Uterus (tissue), 4 donors: ENCODE measurements around the gene MCCC2. TPM values are rescaled to one million over a fixed set of nuclear protein-coding genes. Genes with fewer than 3 reads are reported as not detected.

Experiments used
- DNase-seq, 2 donors: peaks; one replicate each; pipeline ENCODE4 v3.0.0-alpha.2; 2019 to 2020
- H3K27ac ChIP-seq, 2 donors: fragments of 200-600 bp; sonication (generic); 1 replicate in 1 of 2; 2 replicates in 1 of 2; pipeline ENCODE4 v1.5.1; 2016 to 2018
- H3K27me3 ChIP-seq, 2 donors: fragments of 200-600 bp; sonication (generic); one replicate each; pipeline ENCODE4 v1.5.1; 2018 to 2019; ENCODE audit warnings: control low read depth in 1 of 2
- H3K36me3 ChIP-seq, 2 donors: fragments of 200-600 bp; sonication (generic); one replicate each; pipeline ENCODE4 v1.5.1; 2019; ENCODE audit warnings: control low read depth in 1 of 2
- H3K4me1 ChIP-seq, 2 donors: fragments of 200-600 bp; sonication (generic); one replicate each; pipeline ENCODE4 v1.5.1; 2018 to 2019; ENCODE audit warnings: control low read depth in 1 of 2
- H3K4me3 ChIP-seq, 2 donors: fragments of 200-600 bp; sonication (generic); 1 replicate in 1 of 2; 2 replicates in 1 of 2; pipeline ENCODE4 v1.5.1; 2018 to 2019; ENCODE audit warnings: mild to moderate bottlenecking in 1 of 2
- H3K9me3 ChIP-seq, 2 donors: fragments of 200-600 bp; sonication (generic); one replicate each; pipeline ENCODE4 v1.5.1; 2019; ENCODE audit warnings: control low read depth in 1 of 2
- POLR2A ChIP-seq, 2 donors: fragments of 450-650 bp; IDR thresholded peaks; one replicate each; pipeline ENCODE4 v1.6.1; 2016; ENCODE audit warnings: antibody characterized with exemption in 2 of 2, mild to moderate bottlenecking in 1 of 2, moderate library complexity in 1 of 2
- intact Hi-C: fragments of 100-400 bp; cut with DNase I; formaldehyde crosslinking; loops from one replicate; pipeline ENCODE4 v1.15.1; 2023; ENCODE audit warnings: low total_unique reads
- total RNA-seq, 4 donors: library from RNA; depleted of rRNA in 3 of 4; stranded (reverse); fragments of >200 nt in 3 of 4; gene quantifications; one replicate each; pipeline versions ENCODE4 v1.1.0 to v1.2.4, GENCODE V29; 2014 to 2023
- TF ChIP-seq, protein P1 (sequence below), 4 experiments: fragments of 200-600 bp in 2 of 4; fragments of 450-650 bp in 2 of 4; sonication (generic) in 2 of 4; IDR thresholded peaks; one replicate each; pipeline ENCODE4 v1.5.1; 2016 to 2019; ENCODE audit warnings: antibody characterized with exemption in 4 of 4, mild to moderate bottlenecking in 2 of 4, moderate library complexity in 1 of 4
- donor health status: DM: yes; HTN: yes; CAD: no.

The MCCC2 gene
- total RNA-seq, 4 donors from 2014 or later, result 19.4 to 40.6 (median 30.4) TPM

DNA sequence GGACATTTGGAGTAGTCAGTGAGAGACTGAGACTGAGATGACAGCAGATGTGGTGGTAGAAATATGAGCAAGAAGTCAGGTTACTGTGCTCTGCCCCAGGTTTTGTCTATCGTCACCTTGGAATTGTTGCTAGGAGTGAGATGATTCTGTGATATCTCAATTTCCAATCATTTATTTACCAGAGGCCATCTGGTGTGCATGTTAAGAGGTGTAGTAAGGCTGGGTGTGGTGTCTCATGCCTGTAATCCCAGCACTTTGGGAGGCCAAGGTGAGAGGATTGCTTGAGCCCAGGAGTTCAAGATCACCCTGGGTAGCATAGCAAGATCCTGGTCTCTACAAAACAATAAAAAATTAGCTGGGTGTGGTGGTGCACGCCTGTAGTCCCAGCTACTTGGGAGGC is 93.4 kb downstream of the MCCC2 start:
- Histone ChIP-seq H3K36me3 (no peaks in the 10 kb centered on the region), H3K4me1 (no peaks in the 10 kb centered on the region), H3K9me3 (no peaks in the 10 kb centered on the region), H3K27ac (no peak overlapping the region), H3K27me3 (no peaks in the 10 kb centered on the region), H3K4me3 (no peak overlapping the region)
- no peak for DNase-seq
- no peak for TF ChIP-seq POLR2A (IDR thresholded peaks at IDR 0.05)
- TF ChIP-seq, protein P1, sequence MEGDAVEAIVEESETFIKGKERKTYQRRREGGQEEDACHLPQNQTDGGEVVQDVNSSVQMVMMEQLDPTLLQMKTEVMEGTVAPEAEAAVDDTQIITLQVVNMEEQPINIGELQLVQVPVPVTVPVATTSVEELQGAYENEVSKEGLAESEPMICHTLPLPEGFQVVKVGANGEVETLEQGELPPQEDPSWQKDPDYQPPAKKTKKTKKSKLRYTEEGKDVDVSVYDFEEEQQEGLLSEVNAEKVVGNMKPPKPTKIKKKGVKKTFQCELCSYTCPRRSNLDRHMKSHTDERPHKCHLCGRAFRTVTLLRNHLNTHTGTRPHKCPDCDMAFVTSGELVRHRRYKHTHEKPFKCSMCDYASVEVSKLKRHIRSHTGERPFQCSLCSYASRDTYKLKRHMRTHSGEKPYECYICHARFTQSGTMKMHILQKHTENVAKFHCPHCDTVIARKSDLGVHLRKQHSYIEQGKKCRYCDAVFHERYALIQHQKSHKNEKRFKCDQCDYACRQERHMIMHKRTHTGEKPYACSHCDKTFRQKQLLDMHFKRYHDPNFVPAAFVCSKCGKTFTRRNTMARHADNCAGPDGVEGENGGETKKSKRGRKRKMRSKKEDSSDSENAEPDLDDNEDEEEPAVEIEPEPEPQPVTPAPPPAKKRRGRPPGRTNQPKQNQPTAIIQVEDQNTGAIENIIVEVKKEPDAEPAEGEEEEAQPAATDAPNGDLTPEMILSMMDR (IDR thresholded peaks at IDR 0.05), result no peak
- intact Hi-C loops, result no loop called here

DNA sequence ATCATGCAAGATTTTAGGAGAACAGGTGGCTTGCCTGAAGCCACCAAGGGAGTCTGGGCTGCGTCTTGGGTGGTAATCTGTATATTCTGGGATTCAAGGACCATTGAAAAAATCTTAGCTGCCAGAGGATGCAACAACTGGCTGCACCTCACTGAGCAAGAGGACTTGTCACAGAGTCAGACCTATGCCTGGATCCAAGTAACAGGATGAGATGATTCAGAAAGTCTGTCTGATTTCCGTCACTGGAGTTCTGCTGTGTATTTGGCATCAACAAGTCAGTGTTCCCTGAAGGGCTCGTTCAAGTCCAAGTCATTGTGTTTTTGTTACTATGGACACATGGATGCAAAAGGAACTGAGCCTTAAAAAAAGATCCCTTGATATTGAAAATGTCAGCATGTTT is 94.2 kb downstream of the MCCC2 start:
- intact Hi-C loops, result no loop called here
- H3K4me3 ChIP-seq, result no peak overlapping the region
- no peaks in the 10 kb centered on the region for H3K36me3 ChIP-seq
- H3K9me3 ChIP-seq, result no peaks in the 10 kb centered on the region
- TF ChIP-seq, protein P1 (IDR thresholded peaks at IDR 0.05), result no peak
- TF ChIP-seq POLR2A (IDR thresholded peaks at IDR 0.05), result no peak
- no peaks in the 10 kb centered on the region for H3K4me1 ChIP-seq
- H3K27ac ChIP-seq, result no peak overlapping the region
- no peak for DNase-seq
- H3K27me3 ChIP-seq, result no peaks in the 10 kb centered on the region

GRCh38 chr5:71684309-71684708 is 97.2 kb downstream of the MCCC2 start:
- H3K27ac ChIP-seq, result no peak overlapping the region
- H3K4me3 ChIP-seq, result no peak overlapping the region
- no peaks in the 10 kb centered on the region for H3K9me3 ChIP-seq
- DNase-seq, result no peak
- TF ChIP-seq, protein P1 (IDR thresholded peaks at IDR 0.05), result no peak
- no peak for TF ChIP-seq POLR2A (IDR thresholded peaks at IDR 0.05)
- no peaks in the 10 kb centered on the region for H3K27me3 ChIP-seq
- no peaks in the 10 kb centered on the region for H3K4me1 ChIP-seq
- intact Hi-C loops, result no loop called here
- H3K36me3 ChIP-seq, result no peaks in the 10 kb centered on the region

- no peak for DNase-seq
- Histone ChIP-seq H3K4me1 (no peaks in the 10 kb centered on the region), H3K27me3 (no peaks in the 10 kb centered on the region), H3K27ac (no peak overlapping the region), H3K36me3 (no peaks in the 10 kb centered on the region), H3K4me3 (no peak overlapping the region), H3K9me3 (no peaks in the 10 kb centered on the region)
- TF ChIP-seq POLR2A (IDR thresholded peaks at IDR 0.05), result no peak
- TF ChIP-seq, protein P1 (IDR thresholded peaks at IDR 0.05), result no peak
- intact Hi-C loops, result no loop called here
Observed at GRCh38 chr5:71693828-71694427, 106.8 kb downstream of the MCCC2 start.

GRCh38 chr5:71695071-71695470 is 107.9 kb downstream of the MCCC2 start:
- H3K9me3 ChIP-seq, result no peaks in the 10 kb centered on the region
- no peak overlapping the region for H3K4me3 ChIP-seq
- intact Hi-C loops, result no loop called here
- no peak for DNase-seq
- H3K36me3 ChIP-seq, result no peaks in the 10 kb centered on the region
- no peak overlapping the region for H3K27ac ChIP-seq
- TF ChIP-seq, protein P1 (IDR thresholded peaks at IDR 0.05), result no peak
- no peak for TF ChIP-seq POLR2A (IDR thresholded peaks at IDR 0.05)
- no peaks in the 10 kb centered on the region for H3K4me1 ChIP-seq
- H3K27me3 ChIP-seq, result no peaks in the 10 kb centered on the region
